Measurements from ENCODE around the gene RNPEPL1.
"Not testable (repeated sequence)": the region's sequence is repeated elsewhere in the genome, so short reads cannot be mapped to it uniquely, and the experiment has no call there.

Gene RNPEPL1

GRCh38 chr2:240521885-240522284 is 46.4 kb upstream of the RNPEPL1 start:
- not testable (repeated sequence) for H3K56ac ChIP-seq (ENCODE audit: low read length); H2AK5ac ChIP-seq (ENCODE audit: low read length); H3K4ac ChIP-seq (ENCODE audit: low read depth, low read length); H3K27ac ChIP-seq (ENCODE audit: low read depth, low read length); H3K4me3 ChIP-seq (ENCODE audit: low read length); H3K9ac ChIP-seq (ENCODE audit: low read length); H3K23ac ChIP-seq (ENCODE audit: low read length); H4K5ac ChIP-seq (ENCODE audit: low read length); H3K79me1 ChIP-seq (ENCODE audit: low read length); H4K8ac ChIP-seq (ENCODE audit: low read depth, low read length); H2BK5ac ChIP-seq (ENCODE audit: low read length); DNase-seq; H3K27me3 ChIP-seq (ENCODE audit: insufficient read depth, low read length, poor library complexity); H3K36me3 ChIP-seq (ENCODE audit: control insufficient read depth, insufficient read depth, low read length); H3K4me1 ChIP-seq (ENCODE audit: control insufficient read depth, low read depth, low read length); H3K79me2 ChIP-seq (ENCODE audit: control insufficient read depth, insufficient read depth, low read length); H3K18ac ChIP-seq (ENCODE audit: low read length); H3K4me2 ChIP-seq (ENCODE audit: low read length); H2BK15ac ChIP-seq (replicated peaks; ENCODE audit: low read depth); H2BK120ac ChIP-seq (ENCODE audit: low read depth, low read length)
- no CpG with 5 or more reads among the region's 5 CpGs for WGBS (ENCODE audit: extremely low coverage, insufficient coverage, low lambda C conversion rate)

DNA sequence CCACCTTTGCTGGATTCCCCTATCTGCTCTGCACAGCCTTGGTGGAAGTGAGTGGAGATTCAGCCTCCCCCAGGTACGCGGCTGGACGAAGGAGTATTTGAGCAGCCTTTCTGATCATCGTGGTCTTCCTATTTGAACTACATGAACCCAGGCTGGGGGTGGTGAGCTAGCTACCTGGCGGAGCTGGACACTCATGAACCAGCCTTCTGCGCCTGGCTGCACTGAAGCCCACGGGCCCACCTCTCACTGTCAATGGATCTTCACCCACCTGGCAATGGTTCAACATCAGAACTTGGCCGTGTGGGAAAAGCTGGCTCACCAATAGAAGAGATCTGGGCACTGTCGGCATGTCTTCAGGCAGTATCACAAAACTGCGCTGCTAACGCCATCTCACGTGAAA is 45.9 kb upstream of the RNPEPL1 start:
- no peak overlapping the region for H3K56ac ChIP-seq (ENCODE audit: low read length)
- H3K4me2 ChIP-seq (ENCODE audit: low read length), result no peak overlapping the region
- H2BK120ac ChIP-seq (ENCODE audit: low read depth, low read length), result no peak overlapping the region
- H2BK5ac ChIP-seq (ENCODE audit: low read length), result no peak overlapping the region
- no peaks in the 10 kb centered on the region for H3K4me1 ChIP-seq (ENCODE audit: control insufficient read depth, low read depth, low read length)
- H3K4ac ChIP-seq (ENCODE audit: low read depth, low read length), result no peak overlapping the region
- no peak overlapping the region for H3K18ac ChIP-seq (ENCODE audit: low read length)
- no peak for DNase-seq
- H3K9ac ChIP-seq (ENCODE audit: low read length), result no peak overlapping the region
- H3K36me3 ChIP-seq (ENCODE audit: control insufficient read depth, insufficient read depth, low read length), result no peaks in the 10 kb centered on the region
- peaks cover 5% of the 10 kb centered on the region for H3K27me3 ChIP-seq (ENCODE audit: insufficient read depth, low read length, poor library complexity)
- H3K79me1 ChIP-seq (ENCODE audit: low read length), result no peaks in the 10 kb centered on the region
- no peak overlapping the region for H3K4me3 ChIP-seq (ENCODE audit: low read length)
- H3K23ac ChIP-seq (ENCODE audit: low read length), result no peak overlapping the region
- no peaks in the 10 kb centered on the region for H3K79me2 ChIP-seq (ENCODE audit: control insufficient read depth, insufficient read depth, low read length)
- no peak overlapping the region for H4K5ac ChIP-seq (ENCODE audit: low read length)
- no peak overlapping the region for H2AK5ac ChIP-seq (ENCODE audit: low read length)
- H3K27ac ChIP-seq (ENCODE audit: low read depth, low read length), result no peak overlapping the region
- no peak overlapping the region for H2BK15ac ChIP-seq (replicated peaks; ENCODE audit: low read depth)
- H4K8ac ChIP-seq (ENCODE audit: low read depth, low read length), result no peak overlapping the region
- no CpG with 5 or more reads among the region's 12 CpGs for WGBS (ENCODE audit: extremely low coverage, insufficient coverage, low lambda C conversion rate)

DNA sequence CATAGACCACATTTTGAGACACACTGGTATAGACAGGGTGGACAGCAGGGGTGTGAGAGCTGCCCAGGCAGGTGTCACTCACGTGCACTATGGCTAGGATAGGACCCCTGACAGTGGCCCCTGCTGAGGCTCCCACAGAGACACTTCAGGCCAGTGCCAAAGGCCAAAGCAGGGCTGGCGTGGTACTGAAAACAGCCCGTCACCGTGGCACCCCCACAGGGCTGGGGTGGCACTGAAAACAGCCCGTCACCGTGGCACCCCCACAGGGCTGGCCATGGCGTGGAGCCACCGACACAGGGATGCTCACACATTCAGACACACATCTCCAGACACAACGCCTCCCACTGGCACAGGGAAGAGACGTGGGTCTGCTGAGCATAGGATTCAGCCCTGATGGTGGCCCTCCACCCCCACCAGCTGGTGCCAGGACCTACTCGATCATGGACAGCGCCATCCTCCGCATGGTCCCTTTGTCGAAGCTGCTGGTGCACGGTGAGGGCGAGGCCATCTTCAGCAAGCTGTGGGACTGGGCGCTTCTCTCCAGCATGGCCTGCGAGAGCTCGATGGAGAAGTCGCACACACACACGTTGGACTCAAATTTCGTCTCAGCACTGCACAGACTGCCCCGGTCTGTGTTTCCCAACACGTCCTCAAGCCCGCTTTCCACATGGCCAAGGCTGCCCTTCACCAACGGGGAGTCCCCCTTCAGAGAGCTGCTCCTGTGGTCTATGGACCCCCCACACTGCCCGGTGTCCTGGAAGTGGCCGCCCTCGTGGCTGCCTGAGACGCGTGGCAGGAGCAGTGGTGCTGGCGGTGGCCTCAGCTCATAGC is 44.6 kb upstream of the RNPEPL1 start:
- H3K79me2 ChIP-seq (ENCODE audit: control insufficient read depth, insufficient read depth, low read length), result no peaks in the 10 kb centered on the region
- DNase-seq, result no peak
- H3K79me1 ChIP-seq (ENCODE audit: low read length), result no peaks in the 10 kb centered on the region
- no peak overlapping the region for H3K4me2 ChIP-seq (ENCODE audit: low read length)
- no peaks in the 10 kb centered on the region for H3K36me3 ChIP-seq (ENCODE audit: control insufficient read depth, insufficient read depth, low read length)
- H2AK5ac ChIP-seq (ENCODE audit: low read length), result no peak overlapping the region
- WGBS (ENCODE audit: extremely low coverage, insufficient coverage, low lambda C conversion rate), result no CpG with 5 or more reads among the region's 32 CpGs
- no peak overlapping the region for H3K9ac ChIP-seq (ENCODE audit: low read length)
- no peak overlapping the region for H3K27ac ChIP-seq (ENCODE audit: low read depth, low read length)
- no peak overlapping the region for H2BK120ac ChIP-seq (ENCODE audit: low read depth, low read length)
- H3K4me1 ChIP-seq (ENCODE audit: control insufficient read depth, low read depth, low read length), result no peaks in the 10 kb centered on the region
- no peak overlapping the region for H3K18ac ChIP-seq (ENCODE audit: low read length)
- no peak overlapping the region for H3K4ac ChIP-seq (ENCODE audit: low read depth, low read length)
- peaks cover 5% of the 10 kb centered on the region for H3K27me3 ChIP-seq (ENCODE audit: insufficient read depth, low read length, poor library complexity)
- no peak overlapping the region for H2BK15ac ChIP-seq (replicated peaks; ENCODE audit: low read depth)
- no peak overlapping the region for H2BK5ac ChIP-seq (ENCODE audit: low read length)
- no peak overlapping the region for H4K5ac ChIP-seq (ENCODE audit: low read length)
- H4K8ac ChIP-seq (ENCODE audit: low read depth, low read length), result no peak overlapping the region
- H3K56ac ChIP-seq (ENCODE audit: low read length), result no peak overlapping the region
- no peak overlapping the region for H3K23ac ChIP-seq (ENCODE audit: low read length)
- H3K4me3 ChIP-seq (ENCODE audit: low read length), result no peak overlapping the region

DNA sequence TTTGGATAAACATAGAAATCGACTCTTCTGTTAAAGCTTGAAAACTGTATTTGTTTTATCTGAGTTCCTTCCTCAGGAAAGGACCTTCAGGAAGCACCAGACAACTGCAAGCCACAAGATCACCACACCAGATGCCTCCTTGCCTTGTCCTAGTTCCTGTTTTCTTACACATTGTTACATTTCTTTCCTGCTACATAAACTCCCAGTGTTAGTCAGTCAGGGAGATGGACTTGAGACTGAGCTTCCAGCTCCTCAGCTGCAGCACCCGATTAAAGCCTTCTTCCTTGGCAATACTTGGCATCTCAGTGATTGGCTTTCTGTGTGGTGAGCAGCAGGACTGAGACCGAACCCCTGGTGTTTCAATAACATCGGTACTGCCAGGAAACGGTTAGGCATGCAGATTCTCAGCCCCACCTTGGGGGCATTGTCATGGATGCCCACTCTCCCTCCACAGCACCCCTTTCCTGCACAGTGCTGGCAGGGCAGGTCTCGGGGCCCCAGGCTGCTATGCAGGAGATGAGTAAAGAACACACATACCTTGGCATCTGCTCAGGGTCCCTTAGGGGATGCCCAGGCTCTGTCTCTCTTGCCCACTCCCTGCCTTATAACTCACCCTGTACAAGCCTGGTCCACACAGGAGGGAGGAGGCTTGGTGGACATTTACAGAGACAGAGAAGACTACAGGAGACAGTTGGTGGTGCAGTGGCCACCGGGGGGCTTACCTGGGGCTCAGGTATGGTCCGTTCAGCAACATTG is 43.1 kb upstream of the RNPEPL1 start:
- Histone ChIP-seq H3K18ac (ENCODE audit: low read length) (no peak overlapping the region), H2BK120ac (ENCODE audit: low read depth, low read length) (no peak overlapping the region), H3K4me2 (ENCODE audit: low read length) (no peak overlapping the region), H2BK5ac (ENCODE audit: low read length) (no peak overlapping the region), H3K79me2 (ENCODE audit: control insufficient read depth, insufficient read depth, low read length) (no peaks in the 10 kb centered on the region), H3K56ac (ENCODE audit: low read length) (no peak overlapping the region), H3K4me3 (ENCODE audit: low read length) (no peak overlapping the region), H4K8ac (ENCODE audit: low read depth, low read length) (no peak overlapping the region), H3K23ac (ENCODE audit: low read length) (no peak overlapping the region), H2AK5ac (ENCODE audit: low read length) (no peak overlapping the region), H4K5ac (ENCODE audit: low read length) (no peak overlapping the region), H3K27ac (ENCODE audit: low read depth, low read length) (no peak overlapping the region), H3K79me1 (ENCODE audit: low read length) (no peaks in the 10 kb centered on the region), H3K4ac (ENCODE audit: low read depth, low read length) (no peak overlapping the region), H2BK15ac (replicated peaks; ENCODE audit: low read depth) (no peak overlapping the region), H3K4me1 (ENCODE audit: control insufficient read depth, low read depth, low read length) (no peaks in the 10 kb centered on the region), H3K9ac (ENCODE audit: low read length) (no peak overlapping the region), H3K36me3 (ENCODE audit: control insufficient read depth, insufficient read depth, low read length) (no peaks in the 10 kb centered on the region), H3K27me3 (ENCODE audit: insufficient read depth, low read length, poor library complexity) (no peaks in the 10 kb centered on the region)
- WGBS (ENCODE audit: extremely low coverage, insufficient coverage, low lambda C conversion rate), result no CpG with 5 or more reads among the region's 8 CpGs
- no peak for DNase-seq

DNA sequence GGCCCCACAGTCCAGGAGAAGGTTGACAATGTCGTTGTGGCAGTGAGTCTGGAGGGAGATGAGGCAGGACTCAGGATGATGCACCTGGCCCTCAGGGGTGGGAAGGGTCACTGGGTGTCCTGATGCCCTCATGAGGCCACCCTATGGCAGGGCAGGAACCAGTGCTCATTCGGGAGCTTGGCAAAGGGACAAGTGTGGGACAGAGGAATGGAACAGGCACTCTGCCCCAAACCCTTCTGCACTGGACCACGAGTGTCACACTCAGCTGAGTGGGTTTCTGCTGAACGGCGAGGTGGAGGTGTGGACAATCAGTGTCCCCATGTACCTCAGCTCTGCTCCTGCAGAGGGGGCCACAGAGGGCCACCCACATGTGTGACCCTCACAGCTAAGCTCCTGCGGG is 42.5 kb upstream of the RNPEPL1 start:
- Histone ChIP-seq H3K36me3 (ENCODE audit: control insufficient read depth, insufficient read depth, low read length) (no peaks in the 10 kb centered on the region), H3K4me3 (ENCODE audit: low read length) (no peak overlapping the region), H4K5ac (ENCODE audit: low read length) (no peak overlapping the region), H3K79me2 (ENCODE audit: control insufficient read depth, insufficient read depth, low read length) (no peaks in the 10 kb centered on the region), H3K27me3 (ENCODE audit: insufficient read depth, low read length, poor library complexity) (no peaks in the 10 kb centered on the region), H4K8ac (ENCODE audit: low read depth, low read length) (no peak overlapping the region), H3K79me1 (ENCODE audit: low read length) (no peaks in the 10 kb centered on the region), H3K56ac (ENCODE audit: low read length) (no peak overlapping the region), H2BK15ac (replicated peaks; ENCODE audit: low read depth) (no peak overlapping the region), H3K4ac (ENCODE audit: low read depth, low read length) (no peak overlapping the region), H3K9ac (ENCODE audit: low read length) (no peak overlapping the region), H3K4me2 (ENCODE audit: low read length) (no peak overlapping the region), H2BK5ac (ENCODE audit: low read length) (no peak overlapping the region), H3K27ac (ENCODE audit: low read depth, low read length) (no peak overlapping the region), H3K4me1 (ENCODE audit: control insufficient read depth, low read depth, low read length) (no peaks in the 10 kb centered on the region), H3K18ac (ENCODE audit: low read length) (no peak overlapping the region), H2AK5ac (ENCODE audit: low read length) (no peak overlapping the region), H3K23ac (ENCODE audit: low read length) (no peak overlapping the region), H2BK120ac (ENCODE audit: low read depth, low read length) (no peak overlapping the region)
- WGBS (ENCODE audit: extremely low coverage, insufficient coverage, low lambda C conversion rate), result no CpG with 5 or more reads among the region's 6 CpGs
- DNase-seq, result no peak
